Embryonic facial prominence (tissue), 1 donor: ENCODE results near the gene TEX12.
"Not testable (repeated sequence)": the region's sequence is repeated elsewhere in the genome, so short reads cannot be mapped to it uniquely, and the experiment has no call there.

ENCODE experiments used
- DNase-seq: peaks from one replicate; pipeline ENCODE4 v3.0.0-alpha.2; 2016; ENCODE audit errors: extremely low spot score

TEX12 gene, protein sequence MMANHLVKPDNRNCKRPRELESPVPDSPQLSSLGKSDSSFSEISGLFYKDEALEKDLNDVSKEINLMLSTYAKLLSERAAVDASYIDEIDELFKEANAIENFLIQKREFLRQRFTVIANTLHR

DNA sequence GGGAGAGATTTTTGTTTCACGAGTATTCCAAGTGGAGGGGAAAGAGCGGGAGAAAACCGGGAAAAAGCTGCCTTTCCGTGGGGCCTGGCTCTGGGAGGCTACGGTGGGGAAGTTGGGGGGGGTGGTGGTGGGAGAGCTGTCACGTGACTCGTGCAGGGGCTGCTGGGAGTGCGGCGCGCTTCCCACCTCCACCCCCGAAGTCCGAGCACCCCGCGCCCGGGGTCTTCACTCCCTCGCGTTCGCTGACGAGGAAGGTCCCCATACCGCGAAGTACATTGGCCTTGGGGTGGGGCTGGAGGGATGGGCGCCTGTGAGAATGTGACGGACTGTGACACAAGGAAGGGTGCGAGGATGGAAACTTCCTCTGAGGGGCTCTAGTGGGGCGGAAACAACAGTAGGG lies at the start of gene TEX12:
TEX12 (plus strand) TSS at position 228 of the 400 bp plus-strand sequence. CDS start 1,897 bp downstream, outside the sequence.
- no peak for DNase-seq

DNA sequence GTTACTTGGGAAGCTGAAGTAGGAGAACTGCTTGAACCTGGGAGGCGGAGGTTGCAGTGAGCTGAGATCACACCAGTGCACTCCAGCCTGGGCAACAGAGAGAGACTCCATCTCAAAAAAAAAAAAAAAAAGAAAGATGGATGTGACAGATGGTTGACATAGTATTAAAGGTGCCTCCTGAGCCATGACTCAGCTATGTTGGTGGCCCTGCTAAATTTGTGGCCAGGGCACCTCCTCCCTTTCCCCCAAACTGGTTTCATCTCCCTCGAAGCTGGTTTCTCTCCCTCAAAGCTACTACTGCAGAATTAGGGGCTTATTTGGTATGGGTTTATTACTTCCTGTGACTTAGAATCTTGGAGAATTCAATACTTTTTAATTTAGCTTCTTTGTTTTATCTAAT lies 49.0 kb upstream of the TEX12 start:
- no peak for DNase-seq

DNA sequence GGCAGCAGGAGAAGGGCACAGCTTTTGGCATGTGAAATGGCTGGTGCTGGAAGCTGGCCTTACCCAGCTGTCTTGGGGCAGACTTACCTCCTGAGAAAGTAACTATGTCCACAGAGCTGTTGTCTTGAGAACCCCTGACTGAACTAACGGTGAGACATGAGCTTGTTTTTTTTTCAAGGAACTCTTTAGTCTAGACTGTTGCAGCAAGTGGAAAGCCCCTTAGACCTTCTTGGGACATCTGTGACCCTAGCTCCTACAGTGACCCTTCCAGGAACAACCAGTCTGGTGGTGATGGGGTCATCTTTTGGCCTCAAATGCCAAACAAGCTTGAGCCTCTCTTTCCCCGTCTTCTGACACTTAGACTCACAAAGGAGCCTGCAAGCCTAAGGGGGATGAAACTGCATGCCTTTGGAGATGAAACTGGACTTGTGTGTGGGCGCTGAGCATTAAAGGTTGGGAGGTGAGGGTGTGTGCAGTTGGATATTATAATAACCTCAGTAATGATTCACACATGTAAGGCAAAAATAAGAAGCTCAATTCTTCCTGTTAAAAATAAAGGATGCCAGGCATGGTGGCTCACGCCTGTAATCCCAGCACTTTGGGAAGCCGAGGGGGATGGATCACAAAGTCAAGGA lies 45.1 kb upstream of the TEX12 start:
- no peak for DNase-seq

DNA sequence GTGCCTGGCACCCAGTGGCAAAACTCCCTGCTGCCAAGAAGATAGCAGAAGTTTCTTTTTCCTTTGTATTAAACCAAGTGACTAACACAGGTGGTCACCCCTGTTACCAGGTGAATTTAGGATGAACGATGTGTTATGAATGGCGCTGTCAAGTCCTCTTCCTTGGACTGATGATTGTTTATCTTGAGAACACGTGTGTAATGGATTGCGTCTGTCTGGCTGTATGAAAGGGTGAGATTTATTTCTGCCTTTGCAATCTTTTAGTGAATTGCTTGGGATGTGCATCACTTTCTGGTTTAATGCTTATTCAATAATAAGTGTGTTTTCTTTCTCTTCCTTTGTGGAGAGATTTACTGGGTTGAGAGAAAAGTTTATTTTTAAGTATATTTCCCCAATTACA lies 44.0 kb upstream of the TEX12 start:
- no peak for DNase-seq

DNA sequence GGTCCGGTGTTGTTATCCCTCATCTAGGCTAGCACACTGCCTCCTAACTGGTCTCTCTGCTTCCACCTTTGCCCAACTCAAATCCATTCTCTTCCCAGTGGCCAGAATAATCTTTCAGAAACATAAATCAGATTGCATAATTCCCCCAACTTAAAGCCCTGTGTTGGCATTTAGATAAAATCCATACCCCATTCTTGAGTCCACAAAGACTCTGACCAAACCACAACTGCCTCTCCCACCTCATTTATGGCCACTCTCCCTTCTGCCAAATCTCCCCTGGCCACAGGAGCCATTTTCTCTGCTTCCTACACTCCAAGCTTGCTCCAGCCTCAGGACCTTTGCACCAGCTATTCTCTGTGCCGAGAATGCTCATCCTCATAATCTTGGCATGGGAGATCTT lies 40.1 kb upstream of the TEX12 start:
- DNase-seq: no peak

DNA sequence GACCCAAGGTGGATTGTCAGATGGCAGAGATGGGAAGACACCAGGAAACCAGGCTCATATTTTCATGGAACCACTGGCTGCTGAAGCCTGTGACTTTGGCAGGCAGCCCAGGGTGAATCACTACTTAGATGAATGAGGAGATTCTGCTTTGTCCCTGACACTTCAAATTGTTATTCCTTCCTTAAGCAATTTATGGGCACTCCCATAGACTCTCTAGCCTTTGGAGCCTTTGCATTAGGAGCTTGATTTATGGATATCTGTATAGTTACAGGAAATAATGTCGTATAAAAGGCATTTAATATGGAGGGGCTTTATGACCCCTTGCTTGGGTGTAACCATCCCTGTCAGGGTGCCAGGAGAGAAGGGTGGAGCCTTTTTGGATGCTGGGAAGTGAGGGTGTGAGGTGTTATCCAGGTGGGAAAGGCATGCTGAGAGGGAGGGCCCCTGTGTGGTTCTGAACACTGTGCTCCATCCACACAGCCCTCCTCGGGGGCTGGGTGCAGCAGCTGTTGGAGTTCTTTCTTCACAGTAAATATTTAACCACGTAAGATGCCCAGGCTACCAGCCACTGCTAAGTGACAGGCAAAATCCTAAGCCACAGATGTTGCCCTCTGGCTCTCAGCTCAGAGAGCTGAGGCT lies 38.6 kb upstream of the TEX12 start:
- DNase-seq: no peak

DNA sequence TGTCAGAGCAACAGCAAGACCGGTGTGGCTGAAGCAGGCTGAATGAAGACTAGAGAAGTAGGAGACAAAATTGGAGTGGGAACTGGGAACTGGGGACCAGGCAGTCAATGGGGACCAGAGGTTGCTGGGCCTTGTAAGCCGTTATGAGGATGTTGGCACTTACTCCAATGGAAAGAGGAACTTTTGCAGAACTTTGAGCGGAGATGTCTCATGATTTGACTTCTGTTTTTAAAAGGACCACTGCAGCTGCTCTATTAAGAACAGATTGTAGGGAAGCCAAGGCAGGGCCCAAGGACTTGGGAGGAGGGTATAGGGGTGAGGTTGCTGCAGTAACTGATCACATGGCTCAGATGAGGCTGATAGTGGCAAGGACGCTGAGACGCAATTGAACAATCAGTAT lies 37.5 kb upstream of the TEX12 start:
- DNase-seq: no peak

DNA sequence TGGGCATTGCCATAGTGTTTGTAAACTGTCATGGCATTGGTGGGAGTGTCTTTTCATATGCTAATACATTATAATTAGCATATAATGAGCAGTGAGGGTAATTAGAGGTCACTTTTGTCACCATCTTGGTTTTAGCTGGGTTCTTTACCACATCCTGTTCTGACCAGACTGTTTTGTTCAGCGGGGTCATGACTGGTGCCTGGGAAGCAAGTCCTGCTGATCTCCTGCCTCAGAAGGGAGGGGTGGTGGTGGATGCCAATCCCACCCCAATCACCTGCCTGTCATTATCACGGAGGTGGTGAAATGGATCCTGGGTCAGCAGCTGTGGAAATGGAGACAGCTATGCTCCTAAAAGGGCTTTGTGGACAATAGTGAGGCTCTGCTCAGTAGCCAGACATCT lies 34.4 kb upstream of the TEX12 start:
- DNase-seq: no peak

DNA sequence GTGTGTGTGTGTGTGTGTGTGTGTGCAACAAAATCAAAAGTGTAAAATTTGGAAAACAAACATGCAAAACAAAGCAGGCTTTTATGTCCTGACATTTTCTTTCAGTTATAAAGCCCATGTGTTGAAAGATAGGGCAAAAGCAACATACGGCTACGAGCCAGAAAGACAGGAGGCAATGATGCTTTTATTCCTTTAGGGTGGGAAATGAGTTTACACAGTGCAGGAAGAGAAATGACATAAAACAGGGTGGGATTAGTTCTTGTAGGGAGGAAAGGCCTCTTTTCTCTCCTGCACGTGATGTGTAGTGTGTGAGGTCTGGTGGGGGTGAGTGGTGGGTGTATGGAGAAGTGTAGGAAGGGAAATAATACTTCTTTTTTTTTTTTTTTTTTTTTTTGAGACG lies 32.7 kb upstream of the TEX12 start:
- DNase-seq: no peak

DNA sequence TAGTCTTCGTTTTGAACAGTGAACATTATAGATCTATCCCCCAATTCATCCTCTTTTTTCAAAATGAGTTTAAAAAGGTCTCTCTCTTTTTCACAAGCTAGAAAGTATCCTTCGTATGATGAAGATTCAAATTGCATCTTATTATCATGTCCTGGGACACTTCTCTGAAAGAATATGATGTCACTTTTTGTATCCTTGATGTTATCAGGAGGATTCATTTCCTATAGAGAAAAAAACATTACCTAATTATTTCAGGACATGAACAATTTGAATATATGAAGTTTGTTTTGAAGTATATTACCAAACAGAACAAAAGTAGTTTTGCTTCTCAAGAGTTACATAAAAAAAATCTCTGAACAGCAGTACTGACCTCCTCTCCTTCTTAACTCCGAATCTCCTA lies 23.6 kb upstream of the TEX12 start:
- no peak for DNase-seq

DNA sequence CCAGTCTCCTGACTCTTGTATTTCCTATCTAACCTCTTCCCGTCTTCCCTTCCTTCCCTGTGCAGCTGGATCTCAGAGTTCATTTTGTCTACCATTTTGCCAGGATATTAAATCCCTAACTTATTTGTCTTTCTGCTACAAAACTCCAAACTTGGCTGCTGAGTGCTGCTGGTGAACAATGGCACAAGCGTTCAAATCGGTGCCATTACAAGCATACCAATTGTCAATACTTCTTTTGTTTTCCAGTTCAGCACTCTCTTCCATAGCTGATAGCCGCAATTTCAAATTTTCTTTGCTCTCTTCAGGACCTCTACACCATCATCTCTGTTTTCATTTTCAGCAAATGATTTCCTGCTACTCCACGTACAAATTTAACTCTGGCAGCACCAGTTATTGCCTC lies 16.7 kb upstream of the TEX12 start:
- DNase-seq: no peak

DNA sequence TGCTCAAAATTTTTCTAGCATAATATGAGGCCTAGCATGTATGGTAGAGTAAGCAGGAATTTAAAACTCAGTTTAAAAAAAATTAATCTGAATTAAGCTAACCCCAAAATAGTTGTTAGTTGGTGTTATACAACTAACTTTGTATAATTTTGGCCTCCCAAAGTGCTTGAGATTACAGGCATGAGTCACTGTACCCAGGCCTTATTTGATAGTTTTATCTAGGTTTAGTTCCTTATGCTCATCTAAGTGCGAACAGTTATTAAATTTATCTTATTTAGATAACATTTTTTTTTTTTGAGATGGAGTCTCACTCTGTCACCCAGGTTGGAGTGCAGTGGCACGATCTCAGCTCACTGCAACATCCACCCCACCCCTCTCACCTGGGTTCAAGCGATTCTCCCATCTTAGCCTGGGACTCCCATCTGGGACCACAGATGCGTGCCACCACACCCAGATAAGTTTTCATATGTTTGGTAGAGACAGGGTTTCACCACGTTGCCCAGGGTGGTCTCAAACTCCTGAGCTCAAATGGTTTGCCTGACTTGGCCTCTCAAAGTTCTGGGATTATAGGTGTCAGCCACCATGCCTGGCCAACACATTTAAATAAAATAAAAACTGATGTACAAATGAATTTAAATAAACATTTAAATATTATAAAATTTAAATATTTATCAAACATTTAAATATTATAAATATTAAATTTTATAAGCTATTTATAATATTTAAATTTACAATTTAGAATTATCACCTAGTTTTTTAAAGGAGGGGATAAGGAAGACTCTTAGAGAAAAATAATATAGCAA lies 10.8 kb upstream of the TEX12 start:
- no peak for DNase-seq

DNA sequence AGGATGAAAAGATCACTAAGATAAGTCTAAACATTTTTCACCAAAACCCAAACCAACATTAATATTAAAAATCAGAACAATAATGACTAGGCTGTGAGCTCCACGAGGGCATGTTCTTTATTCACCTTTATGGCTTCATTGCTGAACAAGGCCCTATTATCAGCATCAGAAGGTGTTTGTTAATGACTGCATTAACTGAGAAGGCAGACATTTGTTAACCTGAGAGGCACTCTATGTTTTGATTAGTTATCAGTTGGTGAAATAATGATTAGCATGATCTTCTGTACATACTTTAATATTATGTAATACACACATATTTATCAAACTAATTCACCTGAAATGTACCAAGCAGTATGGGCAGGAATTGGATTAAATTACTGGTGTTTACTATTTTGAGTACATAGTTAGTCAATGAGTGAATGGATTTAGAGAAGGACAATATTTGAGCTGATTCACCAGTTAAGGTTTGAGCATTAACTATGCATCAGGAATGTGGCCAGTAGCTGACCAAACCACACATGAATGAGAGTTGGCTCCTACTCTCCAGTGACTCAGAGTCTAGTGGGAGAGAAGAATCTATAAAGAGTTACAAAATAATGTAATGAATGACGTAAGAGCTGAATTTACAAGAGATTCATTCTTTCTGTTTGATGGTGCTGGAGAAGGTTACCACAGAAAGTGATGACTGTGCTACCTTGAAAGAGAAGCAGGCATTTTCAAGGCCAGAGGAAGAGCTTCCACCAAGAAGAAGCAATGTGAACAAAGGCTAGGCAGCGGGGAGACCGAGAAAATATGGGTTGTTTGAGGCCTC lies 10.0 kb upstream of the TEX12 start:
- no peak for DNase-seq

DNA sequence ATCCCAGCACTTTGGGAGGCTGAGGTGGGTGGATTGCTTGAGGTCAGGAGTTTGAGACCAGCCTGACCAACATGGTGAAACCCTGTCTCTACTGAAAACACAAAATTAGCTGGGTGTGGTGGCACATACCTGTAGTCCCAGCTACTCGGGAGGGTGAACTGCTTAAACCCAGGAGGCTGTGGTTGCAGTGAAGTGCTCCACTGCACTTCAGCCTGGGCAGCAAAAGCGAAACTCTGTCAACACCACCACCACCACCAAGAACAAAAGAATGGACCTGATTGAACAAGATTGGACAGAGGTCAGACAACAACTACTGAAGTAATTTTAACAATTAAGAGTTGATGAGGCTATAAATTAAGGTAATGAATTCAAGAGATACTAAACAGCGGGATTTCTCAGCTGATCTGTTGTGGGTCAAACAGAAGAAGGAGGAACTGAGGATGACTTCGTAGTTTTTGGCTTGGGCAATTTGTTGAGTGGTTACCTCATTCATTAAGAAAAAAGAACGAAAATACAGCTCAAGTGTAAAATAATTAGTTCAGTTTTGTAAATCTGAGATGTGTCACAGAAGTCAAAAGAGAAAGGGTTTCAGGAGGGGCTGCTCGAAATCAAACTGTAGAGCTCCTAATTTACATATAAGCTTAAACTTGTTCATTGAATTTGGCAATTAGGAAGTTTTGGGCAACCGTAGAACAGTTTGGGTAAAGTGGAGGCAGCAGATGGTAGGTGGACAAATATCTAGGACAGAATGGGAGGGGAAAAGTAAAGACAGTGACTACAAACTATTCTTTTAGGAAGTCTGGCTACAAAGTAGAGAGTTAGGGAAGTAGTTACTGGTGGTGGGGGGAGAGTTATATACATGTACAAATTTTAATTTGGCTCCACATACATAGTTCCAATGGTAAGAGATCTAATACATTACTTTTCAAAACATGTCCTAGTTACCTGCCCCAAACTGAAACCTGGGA lies 7.8 kb upstream of the TEX12 start:
- no peak for DNase-seq

DNA sequence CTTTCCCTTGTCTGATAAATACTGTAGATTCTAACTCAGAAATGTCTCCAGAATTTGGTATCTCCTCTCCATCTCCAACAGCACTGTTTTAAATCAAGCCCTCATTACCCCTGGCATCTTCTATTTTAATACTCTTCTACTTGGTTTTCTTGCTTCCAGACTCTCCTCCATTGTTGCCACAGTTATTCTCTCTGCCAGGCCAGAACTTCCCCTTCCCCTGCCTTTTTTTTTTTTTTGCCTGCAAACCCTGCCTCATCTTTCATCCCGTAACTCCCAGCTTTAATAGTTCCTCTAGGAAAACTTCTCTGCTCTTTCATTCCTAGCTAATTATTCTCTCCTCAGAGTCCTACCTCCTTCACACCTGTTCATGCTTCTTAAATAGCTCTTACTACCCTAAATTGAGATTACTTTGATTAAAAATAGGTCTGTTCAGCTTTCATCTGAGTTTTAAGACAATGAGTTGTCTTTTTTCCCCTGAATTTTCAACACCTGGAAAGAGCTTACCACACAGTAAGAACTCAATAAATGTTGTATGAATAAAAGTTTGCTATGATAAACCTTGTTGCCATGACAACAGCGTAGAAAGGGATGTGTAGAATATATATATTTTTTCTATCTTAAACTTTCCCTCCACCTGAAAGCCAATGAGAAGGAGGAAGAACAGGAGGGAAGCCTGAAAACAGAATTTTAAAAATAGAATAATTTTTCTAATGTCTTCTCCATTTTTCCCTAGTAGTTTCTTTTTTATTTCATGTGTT lies 6.9 kb upstream of the TEX12 start:
- DNase-seq: no peak

DNA sequence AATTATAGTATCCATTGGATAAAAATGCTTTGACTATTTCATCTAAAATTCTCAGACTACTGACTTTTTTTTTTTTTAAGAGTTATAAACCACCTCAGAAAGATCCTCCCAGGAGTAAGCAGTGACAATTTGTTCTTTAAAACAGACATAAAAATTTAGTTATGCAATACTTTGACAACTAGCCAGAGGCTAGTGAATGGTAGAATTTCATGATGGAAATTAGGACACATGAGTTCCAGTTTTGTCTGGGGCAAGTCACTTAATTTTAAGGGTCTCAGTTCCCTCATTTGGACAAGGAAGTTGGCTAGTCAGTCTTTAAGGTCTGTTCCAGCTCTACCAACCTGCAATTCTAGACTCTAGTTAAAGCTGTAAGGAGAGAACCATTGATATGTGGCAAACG lies 6.2 kb upstream of the TEX12 start:
- no peak for DNase-seq

DNA sequence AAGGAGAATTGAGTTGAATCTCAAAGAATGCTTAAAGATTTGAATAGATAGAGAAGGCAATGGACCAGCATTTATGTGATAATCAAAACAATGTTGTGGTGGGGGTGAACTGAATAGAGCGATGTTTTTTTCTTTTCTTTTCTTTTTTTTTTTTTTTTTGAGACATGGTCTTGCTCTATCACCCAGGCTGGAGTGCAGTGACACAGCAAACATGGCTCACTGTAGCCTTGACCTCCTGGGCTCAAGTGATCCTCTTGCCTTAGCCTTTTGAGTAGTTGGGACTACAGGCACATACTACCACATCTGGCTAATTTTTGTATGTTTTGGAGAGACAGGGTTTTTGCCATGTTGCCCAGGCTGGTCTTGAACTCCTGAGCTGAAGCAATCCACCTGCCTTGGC lies 5.0 kb upstream of the TEX12 start:
- DNase-seq: not testable (repeated sequence)

DNA sequence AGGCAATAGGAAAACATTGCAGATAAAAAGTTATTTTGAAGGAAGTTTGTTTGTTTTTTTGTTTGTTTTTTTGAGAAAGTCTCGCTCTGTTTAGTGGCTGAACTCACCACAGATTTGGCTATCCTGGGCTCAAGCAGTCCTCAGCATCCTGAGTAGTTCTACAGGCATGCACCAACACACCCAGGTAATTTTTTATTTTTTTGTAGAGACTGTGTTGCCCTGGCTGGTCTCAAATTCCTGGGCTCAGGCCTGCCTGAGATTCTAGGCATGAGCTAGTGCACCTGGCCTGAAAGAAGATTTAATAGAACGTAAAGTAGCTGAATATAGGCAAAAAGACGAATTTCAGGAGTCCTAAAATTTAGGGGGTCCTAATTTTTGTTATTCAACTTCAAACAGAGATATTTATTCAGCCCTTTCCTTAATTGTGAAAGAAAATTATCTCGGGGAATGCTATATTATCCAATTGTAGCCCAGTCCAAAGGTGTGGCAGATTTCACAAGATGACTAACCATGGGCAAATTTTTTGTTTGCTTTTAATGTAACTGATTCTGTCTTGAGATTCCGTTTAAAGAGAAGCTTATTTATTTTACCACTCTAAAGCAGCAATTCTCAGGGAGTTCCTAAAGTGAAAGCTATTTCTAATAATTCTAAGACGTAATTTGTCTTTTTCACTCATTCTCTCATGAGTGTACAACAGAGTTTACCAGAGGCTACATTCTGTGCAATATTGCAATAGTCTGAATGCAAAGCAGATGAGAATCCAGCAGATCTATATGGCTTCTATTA lies 4.2 kb upstream of the TEX12 start:
- no peak for DNase-seq
